Fibroblast of upper back skin (primary cell): Measurements from ENCODE around the gene SLIT1.

ENCODE experiments used
- DNase-seq: peaks from one replicate; pipeline ENCODE4 v3.0.0-alpha.2; 2013

Gene SLIT1

DNA sequence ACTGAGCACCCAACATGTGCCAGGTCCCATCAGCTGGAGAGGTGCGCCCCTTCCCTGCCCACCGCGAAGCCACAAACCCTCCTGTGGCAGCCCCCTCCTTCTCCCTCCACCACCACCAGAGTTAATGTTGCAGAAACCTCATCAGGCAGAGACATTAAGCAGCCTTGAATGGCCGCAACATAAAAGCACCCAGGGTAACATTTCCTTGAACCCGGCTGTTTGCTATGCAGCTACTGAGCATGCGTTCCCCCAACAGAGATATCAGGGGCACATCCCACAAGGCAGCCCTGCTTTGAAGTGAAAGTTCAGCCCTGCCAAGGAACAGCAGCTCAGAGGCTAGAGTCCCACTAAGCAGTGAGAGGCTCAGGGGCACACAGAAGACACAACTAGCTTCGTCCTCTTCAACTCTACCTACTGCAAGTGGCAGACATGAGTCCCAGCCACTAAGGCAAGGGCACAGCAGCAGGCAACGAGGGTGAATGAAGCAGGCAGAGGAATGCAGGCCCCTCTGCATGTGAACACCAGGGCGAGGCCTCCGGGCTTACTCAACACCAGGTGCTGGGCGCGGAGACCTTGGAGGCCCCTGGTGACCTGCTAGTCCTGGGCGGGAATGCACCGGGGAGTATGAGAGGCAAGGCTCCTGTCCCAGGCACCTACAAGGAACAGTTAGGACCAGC, 107.4 kb downstream of the SLIT1 start:
- DNase-seq = no peak

DNA sequence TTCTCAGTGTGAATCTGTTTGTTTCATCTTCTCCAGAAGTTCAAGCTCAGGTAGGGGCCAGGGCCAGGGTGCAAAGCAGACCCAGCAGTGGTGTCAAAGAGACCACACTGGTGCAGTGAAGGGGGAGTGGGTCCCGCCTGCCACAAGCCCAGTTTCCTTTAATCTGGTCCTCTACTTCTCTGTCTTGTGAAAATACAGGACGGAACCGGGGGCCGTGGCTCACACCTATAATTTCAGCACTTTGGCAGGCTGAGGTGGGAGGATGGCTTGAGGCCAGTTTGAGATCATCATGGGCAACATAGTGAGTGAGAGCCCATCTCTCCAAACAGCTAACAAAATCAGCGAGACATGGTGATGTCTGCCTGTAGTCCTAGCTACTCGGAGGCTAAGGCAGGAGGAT, 109.0 kb downstream of the SLIT1 start:
- DNase-seq = no peak

DNA sequence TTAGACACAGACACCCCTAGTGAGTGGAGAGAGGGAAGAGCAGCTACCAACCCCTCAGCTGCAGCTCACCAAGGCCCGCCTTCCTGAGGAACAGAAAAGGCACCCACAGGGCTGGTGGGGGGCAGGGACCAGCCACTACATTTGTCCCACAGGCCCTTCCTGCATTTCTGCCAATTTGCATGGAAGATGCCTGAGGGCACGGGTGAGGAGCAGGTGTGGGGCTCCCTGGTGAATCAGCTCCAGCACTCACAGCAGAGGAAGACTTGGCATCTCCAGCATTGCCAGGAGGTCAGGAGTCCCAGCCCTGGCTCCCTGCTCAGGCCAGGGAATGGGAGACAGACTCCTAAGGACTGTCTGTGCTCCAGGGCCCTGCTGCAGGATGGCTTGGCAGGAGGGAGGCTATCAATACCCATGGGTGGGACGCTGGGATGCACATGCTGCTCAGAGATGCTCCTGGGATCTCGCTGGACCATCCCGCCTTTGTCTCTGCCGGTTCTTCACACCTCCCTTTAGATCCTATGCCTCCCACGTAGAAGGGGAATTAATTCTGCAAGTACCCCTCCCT, 109.7 kb downstream of the SLIT1 start:
- DNase-seq = no peak

GRCh38 chr10:97075421-97075820, 110.3 kb downstream of the SLIT1 start:
- no peak for DNase-seq

DNA sequence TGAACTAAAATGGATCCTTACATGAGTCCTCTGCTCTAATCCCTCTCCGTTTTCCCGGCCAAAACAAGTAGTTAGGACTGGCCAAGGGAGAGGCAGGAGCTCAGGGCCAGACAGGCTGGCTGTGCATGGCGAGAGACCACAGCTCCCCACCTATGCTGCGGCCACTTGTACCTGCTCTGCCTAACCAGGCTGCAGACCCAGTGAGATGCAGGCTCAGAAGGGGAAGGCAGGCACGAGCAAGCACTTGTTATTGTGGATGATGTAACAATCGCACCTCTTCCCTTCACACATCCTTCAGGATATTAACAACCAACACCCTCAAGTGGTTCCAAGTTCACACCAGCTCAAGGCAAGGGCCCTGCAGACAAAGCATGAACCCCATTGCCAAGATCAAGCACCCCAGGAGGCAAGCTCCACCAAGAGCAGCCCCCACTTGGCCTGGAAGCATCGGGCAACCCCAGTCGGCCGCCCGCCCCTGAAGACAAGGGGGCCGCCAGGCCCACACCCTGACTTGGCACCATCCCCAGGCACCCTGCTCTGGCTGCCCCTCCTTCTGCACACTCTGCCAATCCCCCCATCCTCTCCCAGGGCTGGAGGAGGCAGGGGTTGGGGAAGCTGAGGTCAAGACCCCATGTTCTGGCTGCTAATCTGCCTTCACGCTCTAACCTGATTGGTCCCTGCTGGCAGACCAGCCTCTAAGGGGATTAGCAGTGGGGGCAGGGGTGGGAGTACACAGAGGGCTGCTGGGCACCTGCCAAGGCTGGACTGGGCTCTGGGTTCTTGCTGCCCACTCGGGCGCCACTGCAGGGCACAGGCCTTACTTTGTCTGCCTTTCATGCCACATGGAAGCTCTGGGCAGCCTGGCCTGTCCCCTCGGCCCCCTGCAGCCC, 111.3 kb downstream of the SLIT1 start:
- no peak for DNase-seq

GRCh38 chr10:97072851-97073665, 112.7 kb downstream of the SLIT1 start:
- peak; percentile 68 for DNase-seq

- DNase-seq = no peak
Observed at GRCh38 chr10:97071496-97071895, 114.3 kb downstream of the SLIT1 start.

DNA sequence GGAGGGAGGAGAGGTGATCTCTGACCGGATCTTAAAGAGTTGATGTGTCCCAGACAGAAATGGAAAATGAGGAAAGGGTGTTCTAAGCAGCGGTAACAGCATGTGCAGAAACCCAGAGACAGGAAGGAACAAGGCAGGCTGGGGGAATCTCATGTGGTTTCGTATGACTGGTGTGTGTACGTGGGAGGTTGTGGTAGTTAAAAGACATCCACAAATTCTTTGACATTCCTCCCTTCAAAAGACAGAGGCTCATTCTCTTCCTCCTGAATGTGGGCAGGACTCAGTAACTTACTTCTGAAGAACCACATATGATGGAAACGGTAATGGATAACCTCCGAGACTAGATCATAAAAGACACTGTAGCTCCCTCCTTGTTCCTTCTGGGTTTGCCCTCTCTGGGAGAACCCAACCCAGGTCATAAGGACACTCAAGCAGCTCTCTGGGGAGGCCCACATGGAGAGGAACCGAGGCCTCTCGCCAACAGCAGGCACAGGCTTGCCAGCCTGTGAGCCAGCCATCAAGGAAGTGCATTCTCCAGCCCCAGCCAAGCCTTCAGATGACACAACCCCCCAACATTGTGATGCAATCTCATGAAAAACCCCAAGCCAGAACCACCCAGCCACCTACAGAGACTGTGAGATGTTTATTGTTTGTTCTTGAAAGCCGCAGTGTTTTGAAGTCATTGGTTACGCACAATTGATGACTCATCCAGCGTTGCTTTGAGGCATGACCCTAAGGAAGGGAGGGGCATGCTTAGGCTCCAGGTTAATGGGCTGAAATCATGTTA, 116.0 kb downstream of the SLIT1 start:
- no peak for DNase-seq

DNA sequence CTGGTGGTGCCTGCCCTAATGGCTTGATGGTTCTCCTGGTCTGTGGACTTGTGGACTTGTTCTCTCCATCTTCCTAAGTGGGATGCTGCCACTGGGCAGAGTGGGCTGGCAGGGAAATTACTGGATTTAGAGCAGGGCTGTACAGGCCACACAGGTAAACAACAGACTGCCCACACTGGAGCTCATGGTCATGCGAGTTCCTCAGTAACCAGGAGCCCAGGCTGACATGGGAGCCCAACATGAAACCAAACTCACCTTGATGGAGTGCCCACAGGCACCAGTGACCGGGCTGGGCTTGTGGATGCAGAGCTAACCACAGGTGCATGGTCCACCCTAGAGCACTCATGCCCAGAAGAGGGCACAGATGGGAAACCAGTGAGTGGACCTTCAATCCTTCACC, 116.7 kb downstream of the SLIT1 start:
- DNase-seq = no peak

DNA sequence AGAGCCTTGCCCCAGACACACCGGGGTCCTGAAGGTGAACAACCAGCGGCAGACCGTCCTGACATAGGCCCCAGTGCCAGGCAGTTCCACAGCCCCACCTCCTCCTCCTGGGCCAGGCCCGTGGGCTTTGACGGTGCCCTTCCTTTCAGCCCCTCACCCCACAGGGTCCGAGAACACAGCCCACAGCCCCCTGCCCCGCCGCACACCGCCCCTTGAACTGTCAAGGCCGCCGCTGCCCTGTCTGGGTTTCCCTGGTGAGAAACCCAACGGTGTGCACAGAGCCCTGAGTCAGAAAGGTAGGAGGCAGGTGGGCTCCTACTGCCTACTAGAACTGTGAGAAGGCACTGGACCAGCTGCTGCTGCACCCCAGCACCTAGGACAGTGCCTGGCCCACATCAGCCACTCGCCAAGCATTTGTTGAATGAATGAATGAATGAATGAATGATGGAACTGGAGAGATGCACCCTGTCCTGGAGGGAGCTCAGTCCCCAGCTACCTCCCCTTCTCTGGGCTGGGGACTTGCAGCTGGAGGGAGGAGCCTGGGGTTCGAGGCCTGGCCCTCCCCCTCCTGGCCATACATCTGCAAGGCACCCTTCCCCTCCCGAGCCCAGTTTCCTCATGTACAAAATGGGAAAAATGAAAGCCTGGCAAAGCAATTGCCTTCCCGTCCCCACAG, 117.9 kb downstream of the SLIT1 start:
- no peak for DNase-seq

DNA sequence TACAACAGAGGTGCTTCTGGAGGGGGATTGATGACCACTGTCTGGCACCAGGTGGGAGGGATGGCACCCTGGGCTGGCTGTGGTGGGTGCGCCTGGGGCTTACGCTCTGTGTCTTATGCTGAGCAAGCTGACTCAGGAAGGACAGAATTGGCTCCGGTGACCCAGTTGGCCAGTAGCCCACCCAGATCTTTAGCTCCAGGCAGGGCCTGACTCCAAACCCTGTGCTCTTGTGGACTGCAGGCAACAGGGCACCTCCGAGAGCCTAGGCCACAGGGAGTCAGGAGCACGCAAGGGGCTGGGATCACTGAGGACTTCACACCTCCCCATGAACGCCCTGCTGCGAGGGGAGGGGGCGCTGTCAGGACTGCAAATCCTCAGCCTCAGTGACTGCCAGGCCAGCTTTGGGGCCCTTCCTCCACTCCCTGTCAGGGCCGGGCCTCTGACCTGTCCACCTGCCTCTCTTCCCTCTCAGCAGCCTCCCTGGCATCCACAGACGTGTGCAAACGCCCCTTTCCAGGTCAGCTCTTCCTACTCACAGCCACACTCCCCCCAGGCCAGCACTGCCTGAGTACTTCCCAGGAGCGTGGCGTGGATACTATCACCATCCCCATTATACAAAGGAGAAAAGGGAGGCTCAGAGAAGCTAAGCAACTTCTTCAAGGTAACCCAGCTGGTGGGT, 118.7 kb downstream of the SLIT1 start:
- DNase-seq = no peak

DNA sequence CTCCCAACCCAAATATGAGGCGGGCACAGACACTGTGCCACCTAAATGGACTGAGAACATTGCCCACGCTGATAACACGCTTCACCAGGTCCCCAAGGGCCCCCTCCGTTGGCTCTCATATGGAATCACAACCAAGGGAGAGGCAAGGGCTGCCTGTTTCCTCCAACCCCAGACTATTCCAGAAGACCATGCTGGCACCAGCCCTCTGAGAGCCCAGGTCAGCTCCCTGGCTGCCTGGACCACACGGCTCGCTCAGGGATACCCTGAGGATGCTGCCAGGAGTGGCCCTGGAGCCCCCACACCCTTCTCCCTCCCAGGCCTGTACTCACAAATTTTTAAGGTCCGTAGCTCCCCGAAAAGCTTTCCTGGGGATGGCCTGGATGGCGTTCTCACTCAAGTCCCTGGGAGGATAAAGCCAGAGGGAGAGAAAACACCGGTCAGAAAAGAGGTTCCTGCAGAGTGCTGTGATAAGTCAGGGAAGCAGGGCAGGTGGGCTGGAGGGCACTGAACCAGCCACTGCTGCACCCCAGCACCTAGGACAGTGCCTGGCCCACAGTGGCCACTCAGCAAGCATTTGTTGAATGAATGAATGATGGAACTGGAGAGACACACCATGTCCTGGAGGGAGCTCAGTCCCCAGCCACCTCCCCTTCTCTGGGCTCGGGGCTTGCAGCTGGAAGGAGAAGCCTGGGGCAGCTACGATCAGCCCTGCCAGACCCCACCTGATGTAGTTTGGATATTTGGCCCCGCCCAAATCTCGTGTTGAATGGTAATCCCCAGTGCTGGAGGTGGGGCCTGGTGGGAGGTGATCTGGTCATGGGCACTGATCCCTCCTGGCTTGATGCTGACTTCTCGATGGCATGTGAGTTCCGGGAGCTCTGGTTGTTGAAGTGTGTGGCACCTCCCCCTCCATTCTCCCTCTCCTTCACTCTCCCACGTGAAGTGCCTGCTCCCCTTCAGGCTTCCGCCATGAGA, 119.8 kb downstream of the SLIT1 start:
- DNase-seq = no peak

DNA sequence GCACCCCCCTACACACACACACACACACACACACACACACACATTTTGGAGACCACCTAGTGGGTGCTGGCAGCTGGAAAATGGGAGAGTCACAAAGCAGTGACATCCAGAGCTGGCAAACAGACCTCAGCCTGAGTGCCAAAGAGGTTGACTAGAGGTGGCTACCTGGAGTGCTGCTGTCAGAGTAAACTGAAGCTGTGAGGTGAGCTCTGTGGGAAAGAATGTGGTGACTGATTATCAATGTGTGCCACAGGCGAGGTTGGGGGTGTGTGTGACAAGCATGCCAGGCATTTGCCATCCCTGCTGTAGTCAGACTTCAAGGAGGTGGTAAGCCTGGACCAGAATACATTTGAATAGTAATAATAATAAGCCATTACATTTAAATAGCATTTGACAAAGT, 120.6 kb downstream of the SLIT1 start:
- DNase-seq = no peak

DNA sequence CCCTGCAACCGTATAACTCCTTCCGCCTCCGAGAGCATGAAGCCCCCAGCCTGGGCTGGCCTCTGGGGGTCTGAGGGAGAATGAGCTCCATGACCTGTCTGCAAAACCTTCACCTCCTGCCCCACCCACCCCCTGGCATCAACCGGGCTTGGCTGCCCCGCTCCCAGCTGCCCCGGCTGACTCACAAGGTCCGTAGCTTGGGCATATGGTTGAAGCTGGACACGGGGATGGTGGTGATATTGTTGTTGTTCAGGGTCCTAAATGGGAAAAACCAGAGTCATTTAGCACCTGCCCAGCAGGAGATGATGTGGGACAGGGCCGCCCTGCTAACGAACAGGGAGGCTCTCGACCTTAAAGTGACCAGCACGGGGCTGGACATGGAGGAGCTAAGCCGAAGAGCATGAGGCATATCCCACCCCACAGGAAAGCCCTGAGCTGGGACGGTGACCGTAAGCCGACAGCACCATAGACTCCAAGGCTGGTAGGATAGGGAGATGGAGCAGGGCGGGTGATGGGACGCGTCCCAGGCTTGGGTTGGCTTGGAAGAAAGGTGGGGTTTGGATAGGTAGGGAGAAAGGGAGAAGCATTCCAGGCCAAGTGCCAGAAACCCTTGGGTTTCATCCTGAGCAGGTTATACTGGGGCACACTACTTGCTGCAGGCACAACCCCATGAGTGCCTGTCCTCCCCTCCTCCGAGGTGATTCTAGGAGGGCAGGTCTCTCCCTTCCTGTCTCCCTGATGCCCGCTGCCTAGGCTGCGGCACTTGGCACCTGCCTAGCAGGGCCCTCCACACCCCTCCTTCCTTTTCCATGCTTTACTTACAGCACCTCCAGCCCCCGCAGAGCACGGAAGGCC, 121.5 kb downstream of the SLIT1 start:
- DNase-seq = no peak

DNA sequence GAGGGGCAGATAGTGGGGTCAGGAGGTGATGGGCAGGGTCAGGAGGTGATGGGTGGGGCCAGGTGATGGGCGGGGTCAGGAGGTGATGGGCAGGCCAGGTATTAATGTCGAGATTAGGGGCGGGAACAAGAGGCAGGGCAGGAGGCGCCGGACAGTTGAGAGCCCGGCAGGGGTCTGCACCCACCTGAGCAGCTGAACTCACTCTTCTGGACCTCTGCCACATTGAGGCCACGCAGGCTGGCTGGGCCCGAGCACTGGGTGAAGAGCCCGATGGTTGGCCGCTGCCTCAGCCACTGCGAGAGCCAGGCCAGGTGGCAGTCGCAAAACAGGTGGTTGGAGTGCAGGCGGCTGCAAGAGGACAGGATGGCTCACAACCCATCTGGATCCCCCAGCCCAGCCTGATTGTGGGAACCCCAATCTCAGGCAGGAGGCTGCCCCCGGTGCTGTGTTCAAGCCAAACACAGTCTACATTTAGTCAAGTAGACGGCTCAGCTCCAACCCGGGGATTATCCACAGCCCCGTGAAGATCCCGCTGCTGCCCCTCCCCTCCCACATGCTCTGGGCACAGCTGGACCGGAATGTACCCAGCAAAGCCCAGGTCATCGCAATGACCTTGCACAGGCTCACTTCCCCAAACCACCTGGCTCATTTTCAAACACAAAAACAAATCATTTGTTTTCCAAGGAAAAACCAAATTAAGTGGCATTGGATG, 122.3 kb downstream of the SLIT1 start:
- DNase-seq = no peak

DNA sequence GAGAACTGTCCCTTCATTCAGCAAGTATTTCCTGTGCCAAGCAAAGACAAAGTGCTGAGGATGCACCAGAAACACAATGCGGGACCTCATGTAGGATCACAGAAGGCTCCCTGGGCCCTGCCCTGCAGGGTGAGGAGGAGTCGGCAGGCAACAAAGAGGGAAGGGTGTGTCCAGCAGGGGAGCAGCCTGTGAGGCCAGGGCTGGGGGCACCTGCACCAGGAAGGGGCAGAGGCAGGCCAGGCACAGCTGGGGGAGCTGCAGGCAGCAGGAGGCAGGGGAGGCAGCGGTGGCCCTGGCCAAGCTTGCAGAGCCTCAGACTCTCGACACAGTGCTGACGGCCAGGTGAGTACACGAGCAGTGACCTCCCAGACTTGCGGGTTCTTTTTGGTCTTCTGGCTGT, 123.3 kb downstream of the SLIT1 start:
- no peak for DNase-seq

DNA sequence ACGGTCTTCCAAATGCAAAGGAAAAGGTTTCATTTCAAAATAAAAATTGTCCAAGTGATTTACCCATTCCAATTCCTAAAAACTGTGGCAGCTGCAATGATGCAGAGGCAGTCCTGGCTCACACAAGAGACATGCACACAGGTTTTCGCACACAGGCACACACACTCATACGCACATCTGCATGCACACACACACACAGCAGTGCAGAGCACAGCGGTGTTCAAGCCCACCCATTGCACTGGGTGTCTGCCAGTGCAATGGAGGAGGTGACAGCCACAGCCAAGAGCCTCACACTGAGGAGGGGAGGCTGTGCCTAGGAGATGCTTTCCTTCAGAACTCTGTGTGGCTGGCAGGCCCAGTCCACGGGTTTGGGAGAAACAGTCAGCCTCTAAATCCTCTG, 123.7 kb downstream of the SLIT1 start:
- DNase-seq = no peak

DNA sequence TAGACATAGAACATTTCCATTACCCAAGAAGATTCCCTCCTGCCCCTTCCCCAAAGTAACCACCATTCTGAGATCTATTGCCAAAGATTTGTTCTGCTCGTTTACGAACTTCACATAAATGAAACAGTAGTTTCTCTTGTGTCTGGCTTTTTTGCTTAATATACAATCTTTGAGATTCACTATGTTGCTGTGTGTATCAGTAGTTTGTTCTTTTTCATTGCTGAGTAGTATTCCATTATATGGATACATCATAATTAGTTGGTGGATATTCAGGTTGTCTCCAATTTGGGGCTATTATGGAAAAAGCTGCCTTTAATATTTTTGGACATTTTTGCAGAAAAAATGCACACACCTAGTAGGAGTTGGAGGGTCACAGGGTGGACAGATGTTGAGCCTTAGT, 124.3 kb downstream of the SLIT1 start:
- no peak for DNase-seq
